Right ventricle myocardium superior (tissue), 1 donor: ENCODE measurements around the gene ZFYVE27. TPM values are rescaled to one million over a fixed set of nuclear protein-coding genes. Genes with fewer than 3 reads are reported as not detected.

Experiments
- ATAC-seq: fragments of 200-7000 bp; cut with Tn5 transposase; one replicate; pipeline ENCODE4 v1.9.1; 2020; ENCODE audit warnings: mild to moderate bottlenecking; ENCODE audit not compliant: poor library complexity
- DNase-seq: peaks from one replicate; pipeline ENCODE4 v3.0.0-alpha.2; 2020
- intact Hi-C: fragments of 100-400 bp; cut with DNase I; formaldehyde crosslinking; loops from one replicate; pipeline ENCODE4 v1.11.2; 2022
- total RNA-seq: library from RNA; stranded (reverse); fragmentation: NEBNext Ultra II Directional; extraction: Animal tissue kit (Norgen Biotek cat#: 25700); gene quantifications from one replicate; pipeline ENCODE4 v1.2.1, GENCODE V29; 2021
- donor health status: DM: no; HTN: yes; CAD: no; lungs with severe emphysema.

ZFYVE27 gene
- total RNA-seq, 1 donor from 2014 or later = 10.6 TPM

- intact Hi-C loops = no loop called here
- DNase-seq (peak; percentile 86), ATAC-seq (peak; percentile 80)
Observed at GRCh38 chr10:97713826-97714400, 23.0 kb upstream of the ZFYVE27 start.

GRCh38 chr10:97714401-97715258 lies 22.3 kb upstream of the ZFYVE27 start:
- peak; percentile 88 for DNase-seq
- intact Hi-C loops = no loop called here

DNA sequence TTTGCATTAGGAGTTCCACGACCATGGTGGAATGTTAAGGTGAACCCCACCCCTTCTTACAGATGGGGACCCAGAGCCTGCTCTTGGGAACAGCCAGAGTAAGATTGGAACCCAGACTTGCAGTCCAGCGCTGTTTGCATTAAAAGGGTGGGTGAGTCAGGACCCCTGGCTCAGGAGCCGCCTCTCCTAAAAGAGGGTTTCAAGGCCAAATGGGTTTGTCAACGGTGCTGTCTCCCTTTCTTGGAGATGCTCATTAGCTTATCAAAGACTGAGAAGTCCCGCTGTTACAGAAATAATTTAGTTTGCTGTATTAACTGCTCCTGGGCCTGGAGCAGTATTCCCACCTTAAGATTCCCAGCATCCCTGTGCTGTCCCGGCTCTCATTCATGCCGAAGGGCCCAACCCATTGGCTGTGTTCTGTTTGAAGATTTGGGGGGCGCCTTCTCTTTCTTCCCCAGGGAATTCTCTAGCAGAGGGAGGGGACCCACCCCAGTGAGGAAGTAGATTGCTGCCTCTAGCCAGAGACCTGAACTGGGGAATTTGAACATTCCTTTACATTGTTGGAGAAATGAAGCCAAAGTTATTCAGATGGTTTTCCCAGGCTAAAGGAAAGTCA lies 21.6 kb upstream of the ZFYVE27 start:
- intact Hi-C loops = no loop called here
- no peak for DNase-seq
- no peak for ATAC-seq

More at GRCh38 chr10:97714401-97715258, 22.3 kb upstream of the ZFYVE27 start:
- peak; percentile 72 for ATAC-seq

DNA sequence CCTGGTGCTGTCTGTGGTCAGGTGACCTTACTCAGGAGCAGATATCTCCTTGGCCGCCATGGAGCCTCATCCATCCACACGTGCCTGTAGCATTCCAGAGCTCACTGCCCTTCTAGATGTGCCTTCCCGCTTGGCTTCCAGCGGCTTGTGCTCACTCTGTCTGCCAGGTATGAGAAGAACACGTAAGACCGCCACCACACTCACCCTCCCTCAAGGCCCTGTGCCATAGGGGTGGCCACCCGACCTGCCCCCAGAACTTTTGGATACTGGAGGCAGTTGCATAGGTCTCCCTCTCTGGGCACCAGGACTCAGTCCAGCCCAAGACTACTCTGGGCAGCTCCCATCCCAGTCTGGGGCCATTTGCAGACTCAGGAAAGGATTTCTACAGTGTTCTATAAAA lies 19.3 kb upstream of the ZFYVE27 start:
- DNase-seq = no peak
- no peak for ATAC-seq
- intact Hi-C loops = no loop called here

- DNase-seq (no peak), ATAC-seq (no peak)
- intact Hi-C loops = no loop called here
Observed at GRCh38 chr10:97718178-97718577, 18.8 kb upstream of the ZFYVE27 start.

- no peak for DNase-seq
- intact Hi-C loops = no loop called here
Observed at GRCh38 chr10:97718659-97719142, 18.2 kb upstream of the ZFYVE27 start.

DNA sequence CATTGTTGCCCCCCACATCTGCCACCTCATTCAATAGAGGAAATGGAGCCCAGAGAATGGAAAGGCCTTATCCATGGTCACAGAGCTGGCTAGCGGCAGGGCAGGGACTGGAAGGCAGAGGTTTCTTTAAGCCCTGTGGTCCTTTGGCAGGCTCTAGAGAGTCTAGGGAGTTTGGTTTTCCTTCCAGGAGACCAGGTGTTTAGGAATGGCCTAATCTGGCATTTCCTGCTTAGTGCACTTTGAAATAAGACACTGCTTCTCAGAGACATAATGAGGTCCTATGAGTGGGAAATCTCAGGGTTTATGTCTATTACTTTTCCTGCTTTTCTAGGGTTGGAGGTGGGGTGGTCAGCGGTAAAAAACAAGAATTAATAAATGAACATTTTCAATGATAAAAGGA lies 17.3 kb upstream of the ZFYVE27 start:
- DNase-seq (no peak), ATAC-seq (no peak)
- intact Hi-C loops = no loop called here

More at GRCh38 chr10:97718659-97719142, 18.2 kb upstream of the ZFYVE27 start:
- no peak for ATAC-seq

DNA sequence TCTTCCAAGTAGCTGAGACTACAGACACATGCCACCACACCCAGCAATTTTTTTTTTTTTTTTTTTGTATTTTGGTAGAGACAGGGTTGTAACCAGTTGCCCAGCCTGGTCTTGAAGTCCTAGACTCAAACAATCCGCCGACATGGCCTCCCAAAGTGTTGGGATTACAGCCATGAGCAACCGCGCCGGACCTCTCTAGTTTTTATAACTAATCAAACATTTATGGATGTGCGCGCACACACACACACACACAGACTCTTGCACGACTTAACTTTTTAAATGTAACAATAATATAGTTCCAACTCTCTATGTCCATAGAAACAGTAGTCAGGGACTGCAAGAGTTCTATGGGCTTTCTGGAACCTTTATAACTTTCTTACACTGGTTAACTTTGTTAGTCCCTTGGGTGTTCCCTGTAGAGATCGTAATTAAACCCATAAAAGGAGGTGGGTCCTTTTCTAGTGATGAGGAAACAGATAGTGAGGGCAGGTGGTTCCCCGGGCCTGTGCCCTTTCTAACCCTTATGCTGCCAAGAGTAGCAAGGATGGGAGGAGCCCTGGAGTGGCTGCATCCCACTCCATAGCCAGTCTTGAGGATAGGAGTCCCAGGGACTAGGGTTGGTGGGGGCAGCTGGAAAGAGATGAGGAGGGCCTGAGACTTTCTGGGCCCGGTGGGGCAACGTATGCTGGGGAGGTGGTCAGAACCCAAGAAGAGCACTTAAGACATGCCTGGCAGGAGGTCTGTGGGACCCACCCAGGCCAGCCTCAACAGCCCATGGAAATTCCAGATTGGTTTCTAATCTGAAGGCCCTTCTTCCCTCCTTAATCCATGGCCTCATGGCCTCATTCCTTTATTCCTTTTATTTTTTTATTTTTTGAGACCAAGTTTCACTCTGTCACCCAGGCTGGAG lies 14.8 kb upstream of the ZFYVE27 start:
- ATAC-seq (no peak), DNase-seq (no peak)
- intact Hi-C loops = no loop called here

- DNase-seq (no peak), ATAC-seq (no peak)
- intact Hi-C loops = no loop called here
Observed at GRCh38 chr10:97723001-97723400, 13.9 kb upstream of the ZFYVE27 start.

DNA sequence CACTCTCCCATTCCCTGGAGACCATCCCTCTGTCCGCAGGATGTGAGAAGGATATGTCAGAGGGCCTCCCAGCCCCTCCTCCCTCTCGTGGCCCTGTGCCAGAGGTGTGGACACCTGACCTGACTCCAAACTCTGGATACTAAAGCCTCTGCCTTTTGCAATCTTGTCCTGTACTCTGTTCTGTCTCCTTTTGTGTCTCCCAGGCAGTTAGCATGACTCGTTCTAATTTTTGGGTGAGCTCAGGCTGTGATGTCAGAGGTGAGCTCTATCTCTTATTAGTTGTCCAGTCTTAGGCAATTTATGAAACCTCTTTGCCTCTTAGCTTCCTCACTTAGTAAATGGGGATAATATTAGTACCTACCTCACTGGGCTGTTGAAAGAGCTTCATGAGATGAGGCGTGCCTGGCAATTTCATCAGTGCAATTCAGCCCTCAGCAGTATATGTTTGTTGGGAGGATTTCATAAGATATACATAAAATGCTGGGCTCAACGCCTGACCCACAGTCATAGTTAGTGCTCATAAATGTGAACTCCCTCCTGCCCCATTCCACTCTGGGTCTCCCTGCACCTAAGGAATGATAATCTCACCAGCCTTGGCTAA lies 12.5 kb upstream of the ZFYVE27 start:
- DNase-seq (no peak), ATAC-seq (no peak)
- intact Hi-C loops = no loop called here

- intact Hi-C loops = no loop called here
- ATAC-seq (peak; percentile 45), DNase-seq (no peak)
Observed at GRCh38 chr10:97726636-97727178, 10.2 kb upstream of the ZFYVE27 start.

GRCh38 chr10:97729014-97729413 lies 7.9 kb upstream of the ZFYVE27 start:
- intact Hi-C loops = no loop called here
- ATAC-seq (no peak), DNase-seq (no peak)

GRCh38 chr10:97731346-97732051 lies 5.4 kb upstream of the ZFYVE27 start:
- ATAC-seq = peak; percentile 77
- intact Hi-C loops = loop anchor here (2.0 to 5.0 kb wide), 2 partner anchors 23 to 54 kb away; no protein-coding TSS in a partner anchor
- DNase-seq = no peak

- intact Hi-C loops = loop anchor here (5.0 kb wide), 1 partner anchor 55 kb away; no protein-coding TSS in a partner anchor
Observed at GRCh38 chr10:97732052-97732359, 4.9 kb upstream of the ZFYVE27 start.

GRCh38 chr10:97733256-97733655 lies 3.7 kb upstream of the ZFYVE27 start:
- intact Hi-C loops = loop anchor here (5.0 kb wide), 1 partner anchor 56 kb away; no protein-coding TSS in a partner anchor
- ATAC-seq = no peak
- DNase-seq = no peak

More at GRCh38 chr10:97732052-97732359, 4.9 kb upstream of the ZFYVE27 start:
- DNase-seq (no peak), ATAC-seq (no peak)

GRCh38 chr10:97734021-97734420 lies 2.9 kb upstream of the ZFYVE27 start:
- no peak for DNase-seq
- intact Hi-C loops = loop anchor here (5.0 kb wide), 1 partner anchor 57 kb away; no protein-coding TSS in a partner anchor
- ATAC-seq = no peak

DNA sequence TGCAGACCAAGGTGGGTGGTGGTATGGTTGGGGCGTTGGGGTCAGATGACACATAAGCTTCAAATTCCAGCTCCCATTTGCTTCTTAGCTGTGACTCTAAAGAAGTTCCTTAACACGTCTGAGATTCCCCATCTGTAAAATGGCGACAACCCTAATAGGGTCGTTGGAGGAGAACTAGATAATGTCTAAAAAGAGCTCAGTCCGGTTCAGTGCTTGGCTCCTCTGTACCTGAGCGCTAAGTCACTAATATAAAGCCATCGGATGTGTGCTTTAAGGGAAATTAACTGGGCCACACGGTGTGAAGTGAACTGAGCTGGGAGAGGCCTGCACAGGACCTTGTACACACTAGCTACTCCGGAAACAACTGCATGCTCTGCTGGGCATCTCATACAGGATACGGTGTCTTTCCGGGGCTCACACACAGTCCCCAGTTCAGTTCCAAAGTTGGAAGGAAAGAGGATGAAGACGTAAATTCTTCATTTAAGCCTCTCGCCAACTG lies 476 bp upstream of the ZFYVE27 start:
- intact Hi-C loops = no loop called here
- DNase-seq (no peak), ATAC-seq (peak; percentile 14)
